Stimulated activated CD4-positive, alpha-beta T cell treated with anti-CD3 and anti-CD28 coated beads, Interleukin-15, amount 100 ng/mL, for 1 hour (primary cell): ENCODE results near the gene RAD51B.

ENCODE experiments used
- DNase-seq, 2 donors: peaks; one replicate each; pipeline ENCODE4 v3.0.0-alpha.2; 2020; ENCODE audit warnings: low read depth in 1 of 2, low spot score in 1 of 2

RAD51B gene

GRCh38 chr14:68622856-68623255 is 803.3 kb downstream of the RAD51B start:
- DNase-seq: no peak

GRCh38 chr14:68623307-68623706 is 803.7 kb downstream of the RAD51B start:
- DNase-seq: no peak

- no peak for DNase-seq
These were observed 804.2 kb downstream of the RAD51B start for GRCh38 chr14:68623826-68624225.

- DNase-seq: no peak
These were observed 805.1 kb downstream of the RAD51B start for GRCh38 chr14:68624541-68625220.

GRCh38 chr14:68625366-68626090 is 805.9 kb downstream of the RAD51B start:
- no peak for DNase-seq

- no peak for DNase-seq
These were observed 806.8 kb downstream of the RAD51B start for GRCh38 chr14:68626386-68626785.

GRCh38 chr14:68627050-68627867 is 807.7 kb downstream of the RAD51B start:
- DNase-seq: no peak

- peak; percentile 31 to 55 for DNase-seq
These were observed 808.5 kb downstream of the RAD51B start for GRCh38 chr14:68627868-68628604.

- no peak for DNase-seq
These were observed 809.2 kb downstream of the RAD51B start for GRCh38 chr14:68628605-68629310.

- DNase-seq: no peak
These were observed 810.5 kb downstream of the RAD51B start for GRCh38 chr14:68630081-68630571.

GRCh38 chr14:68630611-68631393 is 811.2 kb downstream of the RAD51B start:
- DNase-seq: no peak

- no peak for DNase-seq
These were observed 811.9 kb downstream of the RAD51B start for GRCh38 chr14:68631394-68632053.

- DNase-seq: no peak
These were observed 812.7 kb downstream of the RAD51B start for GRCh38 chr14:68632054-68632895.

GRCh38 chr14:68633131-68633991 is 813.8 kb downstream of the RAD51B start:
- DNase-seq: no peak

GRCh38 chr14:68634332-68634731 is 814.8 kb downstream of the RAD51B start:
- DNase-seq: no peak

GRCh38 chr14:68634874-68635595 is 815.5 kb downstream of the RAD51B start:
- no peak for DNase-seq

GRCh38 chr14:68636597-68636996 is 817.0 kb downstream of the RAD51B start:
- no peak for DNase-seq
